Measurements from ENCODE around the gene TOMM40L. TPM values are rescaled to one million over a fixed set of nuclear protein-coding genes. Genes with fewer than 3 reads are reported as not detected.

The TOMM40L gene
- total and polyA plus RNA-seq, 2 experiments from 2014 or later = 12.5 to 13.6 TPM

DNA sequence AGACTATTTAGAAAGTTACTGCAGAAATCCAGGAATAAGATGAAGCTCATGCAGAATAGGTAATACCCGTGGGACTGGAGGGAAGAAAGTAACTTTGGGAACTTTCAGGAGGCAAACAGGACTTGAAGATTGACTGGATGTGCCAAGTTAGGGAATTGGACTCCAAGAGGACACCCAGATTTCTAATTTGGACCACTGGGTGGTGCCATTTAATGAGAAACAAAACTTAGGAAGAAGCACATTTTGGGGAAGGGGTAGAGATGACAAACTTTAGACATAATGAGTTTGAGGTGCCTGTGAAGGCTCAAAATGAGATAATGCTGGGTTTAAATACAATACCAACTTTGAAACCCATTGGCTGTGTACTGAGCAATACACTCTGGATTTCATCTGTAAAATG, 45.2 kb upstream of the TOMM40L start:
- H3K27me3 ChIP-seq = no peaks in the 10 kb centered on the region
- no peaks in the 10 kb centered on the region for H3K4me1 ChIP-seq (ENCODE audit: low read depth)
- TF ChIP-seq, protein P1, sequence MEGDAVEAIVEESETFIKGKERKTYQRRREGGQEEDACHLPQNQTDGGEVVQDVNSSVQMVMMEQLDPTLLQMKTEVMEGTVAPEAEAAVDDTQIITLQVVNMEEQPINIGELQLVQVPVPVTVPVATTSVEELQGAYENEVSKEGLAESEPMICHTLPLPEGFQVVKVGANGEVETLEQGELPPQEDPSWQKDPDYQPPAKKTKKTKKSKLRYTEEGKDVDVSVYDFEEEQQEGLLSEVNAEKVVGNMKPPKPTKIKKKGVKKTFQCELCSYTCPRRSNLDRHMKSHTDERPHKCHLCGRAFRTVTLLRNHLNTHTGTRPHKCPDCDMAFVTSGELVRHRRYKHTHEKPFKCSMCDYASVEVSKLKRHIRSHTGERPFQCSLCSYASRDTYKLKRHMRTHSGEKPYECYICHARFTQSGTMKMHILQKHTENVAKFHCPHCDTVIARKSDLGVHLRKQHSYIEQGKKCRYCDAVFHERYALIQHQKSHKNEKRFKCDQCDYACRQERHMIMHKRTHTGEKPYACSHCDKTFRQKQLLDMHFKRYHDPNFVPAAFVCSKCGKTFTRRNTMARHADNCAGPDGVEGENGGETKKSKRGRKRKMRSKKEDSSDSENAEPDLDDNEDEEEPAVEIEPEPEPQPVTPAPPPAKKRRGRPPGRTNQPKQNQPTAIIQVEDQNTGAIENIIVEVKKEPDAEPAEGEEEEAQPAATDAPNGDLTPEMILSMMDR (IDR thresholded peaks at IDR 0.05; ENCODE audit: low read depth, low read length) = peak; percentile 32
- H3K9me3 ChIP-seq (ENCODE audit: low read depth) = no peaks in the 10 kb centered on the region
- DNase-seq (ENCODE audit: low read depth in 1 of 2, low spot score in 1 of 2) = no peak
- no peaks in the 10 kb centered on the region for H3K36me3 ChIP-seq
- no peak overlapping the region for H3K27ac ChIP-seq
- H3K4me3 ChIP-seq = no peak overlapping the region

DNA sequence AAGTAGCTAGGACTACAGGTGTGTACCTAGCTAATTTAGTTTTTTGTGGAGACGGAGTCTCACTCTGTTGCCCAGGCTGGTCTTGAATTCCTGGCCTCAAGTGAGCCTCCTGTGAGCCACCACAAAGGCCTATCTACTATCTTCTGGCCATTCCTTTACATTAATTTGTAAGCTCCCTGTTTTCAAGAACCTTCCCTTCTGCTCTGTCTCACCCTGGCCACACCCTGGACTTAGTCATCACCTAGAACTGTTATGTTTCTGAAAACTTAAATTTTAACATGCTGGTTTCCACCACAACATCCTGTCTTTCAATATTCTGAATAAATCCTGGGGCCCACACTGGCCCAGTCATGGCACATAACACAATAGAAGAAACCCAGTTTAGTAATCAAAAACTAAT, 43.6 kb upstream of the TOMM40L start:
- no peak for DNase-seq (ENCODE audit: low read depth in 1 of 2, low spot score in 1 of 2)
- H3K27ac ChIP-seq = no peak overlapping the region
- no peaks in the 10 kb centered on the region for H3K27me3 ChIP-seq
- no peak overlapping the region for H3K4me3 ChIP-seq
- H3K9me3 ChIP-seq (ENCODE audit: low read depth) = no peaks in the 10 kb centered on the region
- H3K4me1 ChIP-seq (ENCODE audit: low read depth) = no peaks in the 10 kb centered on the region
- no peaks in the 10 kb centered on the region for H3K36me3 ChIP-seq
- TF ChIP-seq, protein P1 (IDR thresholded peaks at IDR 0.05; ENCODE audit: low read depth, low read length) = no peak

DNA sequence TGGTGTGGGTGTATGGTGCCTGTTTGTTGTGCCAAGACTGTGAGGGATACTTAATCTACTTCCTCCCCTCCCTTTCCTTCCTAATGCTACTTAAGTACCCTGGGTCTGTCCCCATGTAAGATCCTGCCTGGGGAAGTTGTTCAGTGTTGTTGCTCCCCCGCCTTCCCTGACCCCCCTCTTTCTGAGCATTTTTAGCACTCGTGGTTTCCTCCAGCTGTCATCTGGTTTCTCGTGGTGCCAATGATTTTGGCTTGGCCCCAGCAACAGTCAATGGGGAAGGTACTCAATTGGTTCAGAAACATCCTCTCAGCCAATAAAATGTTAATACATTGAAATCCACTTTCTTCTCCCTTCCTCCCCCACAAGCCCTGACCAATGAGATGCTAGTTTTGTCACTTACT, 40.6 kb upstream of the TOMM40L start:
- H3K9me3 ChIP-seq (ENCODE audit: low read depth) = no peaks in the 10 kb centered on the region
- H3K27me3 ChIP-seq = no peaks in the 10 kb centered on the region
- no peaks in the 10 kb centered on the region for H3K4me1 ChIP-seq (ENCODE audit: low read depth)
- TF ChIP-seq, protein P1 (IDR thresholded peaks at IDR 0.05; ENCODE audit: low read depth, low read length) = no peak
- DNase-seq (ENCODE audit: low read depth in 1 of 2, low spot score in 1 of 2) = peak in 1 of 2 donors; percentile 83
- no peak overlapping the region for H3K4me3 ChIP-seq
- H3K36me3 ChIP-seq = no peaks in the 10 kb centered on the region
- H3K27ac ChIP-seq = no peak overlapping the region

DNA sequence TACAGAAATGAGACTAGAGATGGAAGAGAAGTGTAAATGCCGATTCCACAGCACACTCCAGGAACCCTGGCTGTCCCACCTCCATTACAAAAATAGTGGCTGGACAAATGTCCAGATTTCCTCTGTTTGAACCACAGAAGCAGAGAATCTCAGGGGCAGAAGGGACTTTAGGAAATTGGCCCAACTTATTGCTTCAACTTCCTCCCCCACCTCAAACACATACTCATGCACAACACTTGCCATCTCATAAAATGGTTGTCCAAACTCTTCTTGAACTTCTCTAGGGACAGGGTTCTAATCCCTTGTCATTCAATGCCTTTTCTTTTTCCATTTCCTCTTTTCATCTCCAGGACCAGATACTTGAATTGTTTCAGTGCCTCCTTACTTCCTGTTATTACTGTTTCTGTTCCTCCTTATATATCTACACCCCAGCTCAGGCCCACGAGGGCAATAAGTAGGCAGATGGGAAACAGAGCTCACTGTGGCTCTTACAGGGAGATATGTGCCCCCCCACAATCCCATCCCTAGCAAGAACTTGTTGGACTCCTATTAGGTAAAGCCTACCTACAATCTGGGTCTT, 40.0 kb upstream of the TOMM40L start:
- Histone ChIP-seq H3K4me3 (no peak overlapping the region), H3K27me3 (no peaks in the 10 kb centered on the region), H3K9me3 (ENCODE audit: low read depth) (no peaks in the 10 kb centered on the region), H3K4me1 (ENCODE audit: low read depth) (no peaks in the 10 kb centered on the region), H3K27ac (no peak overlapping the region), H3K36me3 (no peaks in the 10 kb centered on the region)
- TF ChIP-seq, protein P1 (IDR thresholded peaks at IDR 0.05; ENCODE audit: low read depth, low read length) = no peak
- no peak for DNase-seq (ENCODE audit: low read depth in 1 of 2, low spot score in 1 of 2)

DNA sequence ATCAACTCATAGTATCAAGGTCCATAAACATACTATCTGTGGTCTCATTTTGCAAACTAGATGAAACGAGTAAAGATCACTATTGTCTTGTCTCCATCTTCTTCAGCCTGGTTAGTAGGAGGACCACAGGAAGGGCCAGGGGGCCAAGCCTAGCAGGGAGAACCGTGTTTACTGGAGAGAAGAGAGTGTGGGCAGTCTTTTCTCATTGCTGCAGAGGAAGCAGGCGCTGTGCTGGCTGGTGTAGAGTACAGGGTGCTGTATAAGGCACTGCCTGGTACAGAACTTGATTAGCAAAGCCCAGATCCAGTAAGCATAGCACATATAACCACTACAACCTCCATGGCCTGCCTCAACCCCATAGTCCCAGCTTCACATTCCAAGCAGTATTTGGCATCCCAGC, 38.5 kb upstream of the TOMM40L start:
- no peaks in the 10 kb centered on the region for H3K4me1 ChIP-seq (ENCODE audit: low read depth)
- DNase-seq (ENCODE audit: low read depth in 1 of 2, low spot score in 1 of 2) = no peak
- no peak overlapping the region for H3K27ac ChIP-seq
- H3K36me3 ChIP-seq = no peaks in the 10 kb centered on the region
- no peak overlapping the region for H3K4me3 ChIP-seq
- TF ChIP-seq, protein P1 (IDR thresholded peaks at IDR 0.05; ENCODE audit: low read depth, low read length) = no peak
- H3K27me3 ChIP-seq = no peaks in the 10 kb centered on the region
- H3K9me3 ChIP-seq (ENCODE audit: low read depth) = no peaks in the 10 kb centered on the region
